ENCODE data around the gene SEM1. TPM values are rescaled to one million over a fixed set of nuclear protein-coding genes. Genes with fewer than 3 reads are reported as not detected.

The SEM1 gene
- total and polyA plus RNA-seq, 2 of the 8 experiments (the other 6 are each of a cell fraction or from before 2014, with no cell fraction given) = 20.8 to 75.3 TPM

DNA sequence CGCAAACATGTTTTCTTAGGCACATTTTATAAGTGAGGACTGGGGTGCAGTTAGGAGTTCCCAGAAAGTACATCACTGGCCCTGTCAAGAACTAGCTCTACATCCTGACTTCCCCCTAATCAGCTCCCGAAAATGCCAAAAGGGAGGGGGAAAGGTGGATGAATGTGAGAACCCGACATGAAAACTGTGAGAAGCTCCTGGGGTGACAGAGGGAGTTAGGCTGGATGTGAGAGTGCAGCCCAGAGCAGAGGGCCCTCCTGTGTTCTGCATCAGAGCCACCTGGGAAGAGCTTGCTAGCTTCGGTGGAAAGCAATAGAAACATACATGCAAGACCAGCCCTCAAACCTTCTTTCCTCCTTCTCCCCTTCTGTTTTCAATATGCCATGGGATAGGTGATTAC is 30.5 kb upstream of the SEM1 start:
- Histone ChIP-seq H3K79me1 (ENCODE audit: low read depth, low read length) (no peaks in the 10 kb centered on the region), H3K4ac (replicated peaks; ENCODE audit: insufficient read length, low read depth, low read length) (no peak overlapping the region), H4K8ac (ENCODE audit: extremely low read depth, insufficient read depth, low read length) (no peak overlapping the region), H4K5ac (ENCODE audit: insufficient read length, low read depth, low read length) (no peak overlapping the region), H2BK120ac (replicated peaks; ENCODE audit: low read depth, low read length) (no peak overlapping the region), H3K4me1 (replicated peaks in 1 of 4; ENCODE audit: control insufficient read depth in 3 of 4, insufficient read depth in 4 of 4, low read length in 3 of 4) (peaks cover 3 to 10% (median 5%) of the 10 kb centered on the region in 4 experiments; a peak in 6 of 7 replicates), H2BK20ac (ENCODE audit: low read length) (no peak overlapping the region), H3K18ac (ENCODE audit: extremely low read depth, low read length) (no peak overlapping the region), H3K4me3 (ENCODE audit: extremely low read depth in 1 of 4, insufficient read depth in 2 of 4, low read depth in 3 of 4, low read length in 4 of 4) (no peak overlapping the region), H2BK15ac (ENCODE audit: low read length) (no peak overlapping the region), H3K23me2 (ENCODE audit: low read depth, low read length) (no peaks in the 10 kb centered on the region), H4K91ac (replicated peaks; ENCODE audit: insufficient read length, low read length) (no peak overlapping the region), H3K27ac (ENCODE audit: low read depth, low read length) (no peak overlapping the region), H2AFZ (ENCODE audit: low read length) (peak overlapping the region; percentile 42; the same call in 1 of the 2 replicates), H2AK5ac (ENCODE audit: low read depth, low read length) (no peak overlapping the region), H2BK12ac (ENCODE audit: low read depth, low read length) (no peak overlapping the region), H4K20me1 (replicated peaks in 1 of 2; ENCODE audit: control insufficient read depth in 1 of 2, insufficient read depth in 2 of 2, low read length in 2 of 2) (no peaks in the 10 kb centered on the region), H3K14ac (ENCODE audit: insufficient read length) (no peak overlapping the region), H2BK5ac (ENCODE audit: low read depth, low read length) (no peak overlapping the region), H3K4me2 (ENCODE audit: insufficient read depth in 1 of 2, low read depth in 2 of 2, low read length in 2 of 2) (0 out of 4 replicates have a peak overlapping the region, but pooled peaks of 1 of the 2 experiments have one; percentile 13), H3K9ac (replicated peaks in 1 of 4; ENCODE audit: extremely low read depth in 1 of 4, low read depth in 3 of 4, low read length in 3 of 4) (no peak overlapping the region), H3K9me3 (ENCODE audit: insufficient read depth in 2 of 2, low read depth in 1 of 2, low read length in 1 of 2) (no peaks in the 10 kb centered on the region), H3K56ac (replicated peaks; ENCODE audit: insufficient read length, low read depth, low read length) (no peak overlapping the region), H3K36me3 (ENCODE audit: control insufficient read depth in 2 of 4, insufficient read depth in 4 of 4, low read length in 3 of 4) (no peaks in the 10 kb centered on the region), H3K27me3 (replicated peaks in 1 of 4; ENCODE audit: control insufficient read depth in 3 of 4, extremely low read depth in 1 of 4, insufficient read depth in 3 of 4, low read length in 3 of 4) (no peaks in the 10 kb centered on the region; a peak in 1 of 7 replicates), H3K79me2 (ENCODE audit: control insufficient read depth in 1 of 2, insufficient read depth in 2 of 2, low read length in 2 of 2) (no peaks in the 10 kb centered on the region), H3K23ac (ENCODE audit: insufficient read length) (no peak overlapping the region)
- CTCF ChIA-PET (ENCODE audit: partially characterized antibody) = interaction anchor here (0.6 to 1.2 kb wide), 2 partner anchors 32 to 324 kb away, joined by 3 to 5 read pairs; no protein-coding TSS in a partner anchor
- WGBS, 2 experiments (ENCODE audit: extremely low coverage in 1 of 2, insufficient coverage in 1 of 2, insufficient read length in 1 of 2, insufficient replicate concordance in 2 of 2, low coverage in 1 of 2, low lambda C conversion rate in 2 of 2, missing lambda C conversion rate in 1 of 2) = 56% methylated on average over 4 of the region's 4 CpGs; no CpG with 5 or more reads in 1 of the 2 experiments
- POLR2A ChIA-PET (ENCODE audit: partially characterized antibody) = no interaction called here
- FAIRE-seq = no peak
- DNase-seq (ENCODE audit: low read depth in 1 of 2, low spot score in 2 of 2) = no peak
- TF ChIP-seq CBX8 (IDR thresholded peaks at IDR 0.05; ENCODE audit: borderline replicate concordance, low read depth, low read length) (no peak), PHF8 (conservative IDR thresholded peaks at IDR 0.05; ENCODE audit: low read depth, low read length) (no peak), HDAC2 (IDR thresholded peaks at IDR 0.05; ENCODE audit: borderline replicate concordance in 1 of 2, low read depth in 2 of 2, low read length in 2 of 2) (no peak), KDM5A (IDR thresholded peaks at IDR 0.05; ENCODE audit: low read length) (no peak), SAP30 (IDR thresholded peaks at IDR 0.05; ENCODE audit: insufficient read depth, insufficient replicate concordance, low read length) (no peak), CBX5 (IDR thresholded peaks at IDR 0.05; ENCODE audit: low read depth, low read length) (no peak), KDM4A (IDR thresholded peaks at IDR 0.05; ENCODE audit: low read depth, low read length, severe bottlenecking) (no peak), CREB1 (IDR thresholded peaks at IDR 0.05) (no peak), EZH2 (IDR thresholded peaks at IDR 0.05; ENCODE audit: low read depth, low read length, severe bottlenecking) (no peak), POLR2AphosphoS5 (IDR thresholded peaks at IDR 0.05; ENCODE audit: low read depth, low read length) (no peak), RAD21 (IDR thresholded peaks at IDR 0.05 in 1 of 2, conservative IDR thresholded peaks at IDR 0.05 in 1 of 2; ENCODE audit: low read depth in 2 of 2, low read length in 2 of 2) (no peak; a peak in 1 of 4 replicates), JUN (IDR thresholded peaks at IDR 0.05; ENCODE audit: low read depth, low read length) (no peak), CHD2 (IDR thresholded peaks at IDR 0.05; ENCODE audit: low read length) (no peak)
